Activated CD8-positive, alpha-beta memory T cell treated with anti-CD3 and anti-CD28 coated beads for 36 hours (primary cell): ENCODE measurements around the gene GBP3. TPM values are rescaled to one million over a fixed set of nuclear protein-coding genes. Genes with fewer than 3 reads are reported as not detected.
"Not testable (repeated sequence)": the region's sequence is repeated elsewhere in the genome, so short reads cannot be mapped to it uniquely, and the experiment has no call there.

ENCODE experiments used
- CTCF ChIA-PET: fragments of 350-600 bp; sonication (Branson Sonifier 250); formaldehyde crosslinking; loops from one replicate; lab custom pipeline; 2021; ENCODE audit warnings: antibody characterized with exemption; lab: Charles Lee
- POLR2A ChIA-PET: fragments of 350-600 bp; sonication (Branson Sonifier 250); formaldehyde crosslinking; loops from one replicate; lab custom pipeline; 2021; ENCODE audit warnings: antibody characterized with exemption; lab: Charles Lee
- total RNA-seq, 2 experiments: library from RNA; stranded (reverse); gene quantifications; one replicate each; pipeline ENCODE4 v1.2.3, GENCODE V29; 2021

GBP3 gene, protein sequence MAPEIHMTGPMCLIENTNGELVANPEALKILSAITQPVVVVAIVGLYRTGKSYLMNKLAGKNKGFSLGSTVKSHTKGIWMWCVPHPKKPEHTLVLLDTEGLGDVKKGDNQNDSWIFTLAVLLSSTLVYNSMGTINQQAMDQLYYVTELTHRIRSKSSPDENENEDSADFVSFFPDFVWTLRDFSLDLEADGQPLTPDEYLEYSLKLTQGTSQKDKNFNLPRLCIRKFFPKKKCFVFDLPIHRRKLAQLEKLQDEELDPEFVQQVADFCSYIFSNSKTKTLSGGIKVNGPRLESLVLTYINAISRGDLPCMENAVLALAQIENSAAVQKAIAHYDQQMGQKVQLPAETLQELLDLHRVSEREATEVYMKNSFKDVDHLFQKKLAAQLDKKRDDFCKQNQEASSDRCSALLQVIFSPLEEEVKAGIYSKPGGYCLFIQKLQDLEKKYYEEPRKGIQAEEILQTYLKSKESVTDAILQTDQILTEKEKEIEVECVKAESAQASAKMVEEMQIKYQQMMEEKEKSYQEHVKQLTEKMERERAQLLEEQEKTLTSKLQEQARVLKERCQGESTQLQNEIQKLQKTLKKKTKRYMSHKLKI
- 1 to 10 TPM; 9.4 to 9.8 TPM for total RNA-seq

DNA sequence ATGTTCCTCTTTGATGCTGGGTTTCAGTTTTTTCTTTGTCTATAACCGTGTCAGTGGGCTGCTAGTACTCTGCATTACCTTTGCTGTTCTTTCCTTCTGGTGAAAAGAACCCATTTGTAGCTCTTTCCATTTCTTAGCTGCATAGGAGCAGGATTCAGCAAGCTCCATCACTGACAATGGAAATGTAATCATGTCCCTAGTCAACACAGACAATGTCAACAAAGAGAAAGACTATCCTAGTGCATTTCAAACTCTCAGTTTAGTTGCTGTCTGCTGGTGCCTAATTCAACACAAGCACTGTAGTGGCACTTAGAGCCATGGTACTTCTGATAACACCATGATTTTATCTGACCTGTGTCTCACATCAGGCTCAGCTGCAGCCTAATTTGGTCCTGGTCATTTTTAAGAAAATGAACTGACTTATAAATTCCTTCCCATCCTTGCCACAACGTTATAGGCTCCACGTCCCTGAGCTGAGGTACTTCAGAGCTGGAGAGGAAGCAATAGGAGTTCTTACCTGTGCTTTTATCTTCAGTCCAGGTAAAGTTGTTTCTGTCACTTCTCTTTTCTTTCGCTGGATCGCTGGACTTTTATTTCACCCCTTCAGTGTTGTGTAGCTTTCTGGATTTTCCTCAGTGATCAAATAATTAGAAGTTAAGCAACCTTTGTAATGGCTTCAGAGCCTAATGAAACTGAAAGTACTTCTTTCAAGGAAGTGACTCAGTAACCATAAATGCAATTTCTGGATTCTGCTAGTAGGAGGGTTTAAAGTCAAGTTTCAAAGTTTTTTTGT lies at the start of gene GBP3:
Gene GBP3, minus strand, starts transcription at position 700 of the 793 bp plus-strand sequence. CDS start 2,145 bp downstream, outside the sequence.
- ChIA-PET POLR2A (interaction anchor here (0.5 to 1.0 kb wide), 5 partner anchors 19 to 687 kb away, joined by 3 to 4 read pairs (median 4); no protein-coding TSS in a partner anchor), CTCF (interaction anchor here (0.6 to 1.6 kb wide), 7 partner anchors 20 to 242 kb away, joined by 3 to 7 read pairs (median 5); no protein-coding TSS in a partner anchor)

DNA sequence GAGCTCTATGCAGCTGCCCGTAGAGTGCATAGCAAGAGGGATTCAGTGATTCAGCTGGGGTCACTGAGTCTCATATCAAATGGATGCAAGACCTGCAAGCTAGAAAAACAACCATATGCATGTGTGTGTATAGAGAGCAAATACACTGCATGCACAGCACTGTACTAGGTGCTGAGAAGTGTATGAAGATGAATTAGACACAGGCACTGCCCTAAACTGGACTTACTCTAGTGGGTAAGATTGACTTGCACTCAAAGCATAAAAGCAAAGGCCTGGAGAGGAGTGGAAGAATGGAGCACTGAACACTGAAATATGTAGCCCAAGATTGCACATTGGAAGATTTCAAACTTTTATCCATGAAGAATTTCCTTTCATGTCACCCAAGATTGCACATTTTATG lies 47.8 kb upstream of the GBP3 start:
- CTCF ChIA-PET = interaction anchor here (1.1 kb wide), 1 partner anchor 24 kb away, joined by 3 read pairs; no protein-coding TSS in a partner anchor
- POLR2A ChIA-PET = no interaction called here

DNA sequence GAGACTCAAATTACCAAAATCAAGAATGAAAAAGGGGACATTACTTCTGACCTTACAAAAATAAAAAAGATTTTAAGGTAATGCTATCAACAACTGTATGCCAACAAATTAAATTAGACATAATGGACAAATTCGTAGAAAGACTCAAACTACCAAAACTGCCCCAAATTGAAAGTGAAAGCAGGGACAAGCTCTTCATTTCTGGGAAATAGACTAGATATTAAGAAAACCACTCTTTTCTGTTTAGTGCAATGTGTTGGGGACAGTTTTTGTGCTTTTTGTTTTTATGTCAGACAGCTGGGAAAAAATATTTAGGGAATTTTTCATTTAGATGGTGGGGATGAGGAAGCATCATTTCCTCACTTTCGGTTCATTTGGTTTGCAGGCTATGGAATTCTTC lies 47.3 kb upstream of the GBP3 start:
- CTCF ChIA-PET = no interaction called here
- POLR2A ChIA-PET = no interaction called here

DNA sequence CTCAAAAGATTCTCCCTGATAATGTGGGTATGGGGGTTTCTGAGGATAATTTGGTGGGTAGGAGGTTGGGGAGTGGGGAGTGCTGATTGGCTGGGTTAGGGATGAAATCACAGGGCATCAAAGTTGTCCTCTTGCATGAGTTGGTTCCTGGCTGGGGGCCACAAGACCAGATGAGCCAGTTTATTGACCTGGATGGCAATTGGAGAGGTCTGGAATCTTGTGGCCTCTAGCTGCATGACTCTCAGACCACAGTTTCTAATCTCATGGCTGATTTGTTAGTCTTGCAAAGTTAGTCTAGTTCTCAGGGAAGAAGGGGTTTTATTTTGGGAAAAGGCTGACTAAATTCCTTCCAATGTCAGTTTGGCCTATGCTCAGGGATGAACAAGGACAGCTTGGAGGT lies 45.6 kb upstream of the GBP3 start:
- ChIA-PET CTCF (interaction anchor here (1.7 kb wide), 1 partner anchor 17 kb away, joined by 4 read pairs; no protein-coding TSS in a partner anchor), POLR2A (no interaction called here)

DNA sequence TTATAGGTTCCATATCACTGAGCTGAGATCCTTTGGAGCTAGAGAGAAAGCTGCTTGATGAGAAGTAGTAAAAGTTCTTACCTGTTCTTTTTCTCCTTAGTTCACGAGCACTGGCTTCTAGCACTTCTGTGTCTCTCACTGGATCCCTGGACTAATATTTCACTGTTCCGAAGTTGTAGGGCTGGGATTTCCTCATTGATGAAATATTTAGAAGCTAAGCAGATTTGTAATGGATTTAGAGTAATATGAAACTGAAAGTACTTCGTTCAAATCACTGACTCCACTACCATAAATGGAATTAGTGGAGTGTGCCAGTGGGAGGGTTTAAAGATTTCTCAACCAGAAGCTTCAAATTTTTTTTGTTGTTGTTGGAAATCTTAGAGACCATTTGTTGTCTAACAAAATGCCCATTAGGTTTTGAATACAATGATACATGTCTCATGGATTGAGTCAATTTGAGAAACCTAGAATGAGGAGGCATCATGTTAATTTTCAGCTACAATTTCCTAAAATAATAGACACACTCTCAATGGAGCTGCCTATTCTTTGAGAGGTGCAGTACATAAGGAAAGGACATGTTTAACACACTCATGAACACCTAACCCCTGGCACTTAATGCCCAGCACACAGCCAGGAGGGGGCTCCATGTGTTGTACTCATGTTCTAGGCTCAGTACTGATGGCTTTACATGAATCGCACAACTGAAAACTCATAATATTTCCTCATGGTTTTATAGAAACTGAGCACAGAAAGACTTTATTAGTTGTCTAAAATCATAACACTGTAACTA lies 42.6 kb upstream of the GBP3 start, which contains the start of gene GBP1:
Gene GBP1, minus strand, starts transcription at position 130 of the 790 bp plus-strand sequence. CDS start 1,974 bp downstream, outside the sequence.
- CTCF ChIA-PET = interaction anchor here (0.9 to 1.4 kb wide), 2 partner anchors 18 to 81 kb away, joined by 3 to 4 read pairs; no protein-coding TSS in a partner anchor

DNA sequence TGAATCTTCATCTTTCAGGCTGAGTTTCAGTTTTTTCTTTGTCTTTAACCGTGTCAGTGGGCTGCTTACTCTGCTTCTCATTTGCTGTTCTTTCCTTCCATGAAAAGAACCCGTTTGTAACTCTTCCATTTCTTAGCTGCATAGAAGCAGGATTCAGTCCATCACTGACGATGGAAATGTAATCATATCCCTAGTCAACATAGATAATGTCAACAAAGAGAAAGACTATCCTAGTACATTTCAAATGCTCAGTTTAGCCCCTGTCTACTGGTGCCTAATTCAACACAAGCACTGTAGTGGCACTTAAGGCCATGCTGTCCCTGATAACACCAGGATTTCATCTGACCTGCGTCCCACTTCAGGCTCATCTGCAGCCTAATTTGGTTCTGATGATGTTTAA lies 42.0 kb upstream of the GBP3 start:
- CTCF ChIA-PET = interaction anchor here (0.6 to 1.4 kb wide), 3 partner anchors 18 to 388 kb away, joined by 3 to 4 read pairs (median 3); no protein-coding TSS in a partner anchor

More for the DNA sequence above, 42.6 kb upstream of the GBP3 start, which contains the start of gene GBP1:
- POLR2A ChIA-PET = interaction anchor here (0.8 to 2.3 kb wide), 4 partner anchors 24 to 81 kb away, joined by 3 to 7 read pairs (median 4); no protein-coding TSS in a partner anchor

DNA sequence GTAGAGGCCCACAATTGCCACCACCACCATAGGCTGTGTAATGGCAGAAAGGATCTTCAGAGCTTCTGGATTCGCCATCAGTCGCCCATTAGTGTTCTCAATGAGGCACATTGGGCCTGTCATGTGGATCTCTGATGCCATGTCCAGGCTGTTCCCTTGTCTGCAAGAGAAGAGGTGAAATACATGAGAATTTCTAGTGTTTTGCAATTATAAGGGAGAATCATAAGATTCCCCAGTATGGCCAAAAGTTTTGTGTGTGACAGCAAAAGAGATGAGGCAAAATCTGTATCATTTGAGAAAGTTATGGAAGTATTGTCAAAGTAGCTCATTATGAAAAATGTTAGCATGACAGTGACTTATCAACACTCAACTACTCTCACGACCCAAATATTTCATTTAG lies 40.4 kb upstream of the GBP3 start:
- ChIA-PET CTCF (no interaction called here), POLR2A (no interaction called here)

More for the DNA sequence above, 42.0 kb upstream of the GBP3 start:
- POLR2A ChIA-PET = interaction anchor here (0.9 to 2.3 kb wide), 3 partner anchors 23 to 62 kb away, joined by 3 to 7 read pairs (median 4); no protein-coding TSS in a partner anchor

DNA sequence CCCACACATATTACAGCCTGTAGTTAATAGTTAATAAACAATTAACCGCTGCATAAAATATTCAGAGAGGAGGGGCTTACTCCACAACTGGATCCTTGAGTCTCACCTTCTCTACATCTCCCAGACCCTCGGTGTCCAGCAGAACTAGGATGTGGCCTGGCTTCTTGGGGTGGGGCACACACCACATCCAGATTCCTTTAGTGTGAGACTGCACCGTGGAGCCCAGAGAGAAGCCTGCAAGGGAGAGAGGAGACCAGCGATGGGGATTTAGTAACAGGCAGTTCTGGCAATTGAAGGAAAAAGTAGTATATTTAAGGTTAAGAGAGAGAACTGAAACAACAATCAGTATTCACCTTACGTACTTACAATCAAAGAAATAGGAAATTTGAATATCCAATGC lies 37.4 kb upstream of the GBP3 start:
- CTCF ChIA-PET = no interaction called here
- POLR2A ChIA-PET = interaction anchor here (0.7 kb wide), 1 partner anchor 38 kb away, joined by 4 read pairs; no protein-coding TSS in a partner anchor

DNA sequence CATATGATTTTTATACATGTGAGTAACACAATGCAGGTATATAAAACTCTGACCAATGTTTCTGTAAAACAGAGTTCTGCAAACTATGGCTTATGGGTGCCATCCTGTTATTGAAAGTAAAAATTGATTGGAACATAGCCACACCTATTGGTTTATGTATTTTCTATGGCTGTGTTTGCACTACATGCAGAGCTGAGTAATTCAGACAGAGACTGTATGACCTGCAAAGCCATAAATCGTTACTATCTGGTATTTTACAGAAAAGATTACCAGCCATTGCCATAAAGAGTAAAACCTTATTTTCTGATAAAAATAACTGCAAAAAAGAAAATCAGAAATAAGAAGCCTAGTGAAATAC lies 29.3 kb upstream of the GBP3 start:
- CTCF ChIA-PET = no interaction called here
- POLR2A ChIA-PET = no interaction called here

DNA sequence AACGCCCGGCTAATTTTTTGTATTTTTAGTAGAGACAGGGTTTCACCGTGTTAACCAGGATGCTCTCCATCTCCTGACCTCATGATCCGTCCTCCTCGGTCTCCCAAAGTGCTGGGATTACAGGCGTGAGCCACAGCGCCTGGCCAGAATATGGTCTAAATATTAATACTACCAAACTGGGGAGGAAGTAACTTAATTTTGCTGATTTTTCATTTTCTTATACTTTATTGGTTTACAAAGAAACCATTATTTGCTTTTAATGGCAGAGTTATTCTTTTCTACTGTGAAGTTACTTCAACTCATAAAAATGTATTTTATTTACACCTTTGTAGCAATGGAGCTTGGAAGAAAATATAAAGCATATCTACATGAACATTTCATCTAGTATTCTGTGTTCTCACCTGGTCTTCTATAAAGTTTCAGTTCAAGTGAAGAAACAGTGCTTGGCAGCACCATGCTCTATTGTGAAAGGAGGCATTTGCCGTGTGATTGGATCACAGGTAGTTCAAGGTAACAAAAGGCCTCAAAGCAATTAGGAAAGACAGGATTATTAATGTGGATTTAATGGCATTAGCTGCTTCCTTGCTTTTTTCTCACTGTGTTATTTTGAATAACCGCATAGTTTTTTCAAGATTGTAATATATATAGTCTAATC lies 28.8 kb upstream of the GBP3 start:
- POLR2A ChIA-PET = no interaction called here

DNA sequence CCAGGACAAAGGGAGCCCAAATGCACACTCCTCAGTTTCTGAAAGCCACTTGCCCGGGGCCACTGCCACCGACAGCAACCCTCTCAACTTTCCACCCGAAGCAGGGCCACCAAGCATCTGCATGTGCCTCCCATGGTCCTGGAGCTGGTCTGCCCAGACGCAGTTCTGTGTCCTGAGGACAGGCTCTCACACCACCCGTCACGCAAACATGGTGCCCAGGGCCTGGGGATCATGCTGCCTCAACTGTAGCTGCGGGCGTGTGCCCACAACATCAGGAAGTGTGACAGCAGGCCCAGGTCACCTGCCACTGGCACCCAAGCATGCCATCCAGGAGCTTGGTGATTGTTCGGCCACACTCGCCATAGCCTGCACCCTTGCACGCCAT lies 28.0 kb upstream of the GBP3 start:
- CTCF ChIA-PET = no interaction called here

More for the DNA sequence above, 28.8 kb upstream of the GBP3 start:
- CTCF ChIA-PET = no interaction called here

DNA sequence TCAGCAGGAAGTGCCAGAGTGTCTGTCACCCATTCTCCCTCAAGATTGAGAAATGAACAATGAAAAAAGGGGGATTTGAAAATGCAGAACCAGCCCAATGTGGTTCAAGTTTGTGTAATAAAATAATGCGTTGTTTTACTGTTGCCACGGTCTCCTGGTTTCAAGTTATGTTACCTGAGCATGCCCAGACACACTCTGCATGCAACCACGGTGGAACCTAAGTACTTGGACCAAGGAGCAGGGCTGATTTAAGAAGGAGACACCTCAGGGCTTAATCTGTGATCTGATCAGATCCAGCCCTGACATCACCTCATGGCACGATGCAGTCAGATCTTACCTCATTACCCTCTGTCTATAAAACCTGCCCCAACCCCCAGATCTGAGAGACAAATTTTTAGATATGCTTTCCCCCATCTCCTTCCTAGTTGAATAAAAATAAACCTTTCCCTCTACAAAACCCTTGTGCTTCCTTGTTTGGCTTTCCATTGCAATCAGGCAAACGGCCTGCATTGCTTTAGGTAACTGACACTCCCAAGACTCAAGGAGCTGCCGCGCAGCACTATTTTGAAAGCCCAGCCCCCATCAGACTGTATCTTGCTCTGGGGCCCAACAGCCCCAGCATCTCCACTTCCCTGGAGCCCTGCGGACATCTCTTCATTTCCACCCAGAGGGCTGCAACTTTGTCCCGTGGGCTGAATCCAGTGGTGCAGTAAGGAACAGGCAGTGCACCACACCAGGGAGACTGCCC lies 27.4 kb upstream of the GBP3 start:
- POLR2A ChIA-PET, CTCF ChIA-PET: not testable (repeated sequence)

More for the DNA sequence above, 28.0 kb upstream of the GBP3 start:
- POLR2A ChIA-PET = no interaction called here

DNA sequence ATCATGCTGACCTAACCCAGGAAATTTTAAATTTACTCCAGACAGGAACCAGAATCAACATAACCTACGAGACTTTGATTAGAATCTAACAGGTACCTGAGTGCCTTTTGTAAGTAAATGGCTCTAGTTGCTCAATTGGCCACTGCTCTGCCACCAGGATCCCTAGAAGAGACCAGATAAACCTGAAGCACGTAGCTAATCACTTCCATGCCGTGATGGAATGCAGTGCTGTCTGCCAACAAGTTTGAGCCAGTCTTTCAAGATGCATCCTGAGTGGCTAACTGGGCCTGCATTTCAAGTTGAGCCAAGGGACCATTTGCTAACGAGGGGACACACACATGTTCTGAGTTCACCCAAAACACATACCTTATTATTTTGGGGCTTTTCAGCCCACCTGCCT lies 26.5 kb upstream of the GBP3 start:
- CTCF ChIA-PET = interaction anchor here (1.0 kb wide), 1 partner anchor 65 kb away, joined by 3 read pairs; no protein-coding TSS in a partner anchor
- POLR2A ChIA-PET = not testable (repeated sequence)

DNA sequence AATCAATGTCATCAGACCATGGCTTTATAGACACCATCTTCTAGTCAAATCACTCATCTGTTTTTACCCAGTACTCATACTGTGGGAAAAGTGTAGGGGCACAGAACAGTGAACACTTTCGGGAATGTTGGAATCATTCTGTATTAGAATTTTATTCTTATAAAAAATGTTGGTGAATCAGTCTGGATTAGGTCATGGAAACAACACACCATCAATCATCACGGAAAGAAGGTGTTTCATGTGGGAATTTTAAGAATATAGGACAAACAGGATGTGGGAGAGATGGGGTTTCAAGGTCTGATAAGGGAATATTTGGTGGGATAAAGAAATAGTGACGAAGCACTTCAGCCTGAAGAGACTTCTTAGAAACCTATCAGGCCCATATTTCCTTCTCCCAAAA lies 25.1 kb upstream of the GBP3 start:
- CTCF ChIA-PET = no interaction called here
- POLR2A ChIA-PET = no interaction called here

DNA sequence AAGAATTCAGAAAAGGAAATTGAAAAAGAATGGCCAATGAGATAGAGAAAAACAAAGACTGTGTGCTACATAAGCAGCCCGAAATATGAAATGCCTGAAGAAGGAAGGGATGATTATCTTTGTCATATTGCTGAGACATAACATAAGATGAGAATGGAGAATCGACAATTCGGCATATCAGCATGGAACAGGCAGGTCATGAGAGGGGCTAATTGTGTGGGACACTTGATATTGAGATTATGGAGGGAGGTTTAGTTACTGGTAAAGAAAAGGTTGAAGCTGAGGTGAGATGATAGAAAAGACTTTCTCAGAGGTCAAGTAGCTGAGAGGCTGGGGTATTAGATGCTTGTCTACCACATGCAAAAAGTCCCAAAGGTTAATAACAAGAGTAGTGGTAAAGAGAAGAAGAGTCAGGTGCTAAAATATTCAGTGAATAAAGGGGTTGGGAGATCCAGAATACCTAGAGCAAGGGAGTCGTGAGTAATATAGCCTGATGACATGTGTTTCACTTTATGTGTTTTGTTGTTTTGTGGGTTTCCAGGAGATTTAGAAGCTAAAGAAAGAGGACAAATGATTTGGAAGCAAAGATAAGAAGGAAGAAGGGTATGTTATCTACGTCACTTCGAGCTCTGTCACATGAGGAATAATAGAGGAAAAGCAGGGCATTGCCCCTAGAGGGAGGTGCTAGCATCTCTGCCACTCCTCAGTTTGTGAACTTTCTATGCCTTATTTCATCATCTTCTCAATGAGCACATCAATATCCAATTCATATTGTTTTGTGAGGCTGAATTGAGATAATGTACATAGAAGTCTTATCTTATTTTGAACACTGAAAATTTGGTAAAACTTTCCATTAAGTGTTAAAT lies 23.9 kb upstream of the GBP3 start:
- ChIA-PET POLR2A (interaction anchor here (1.0 to 1.5 kb wide), 3 partner anchors 24 to 81 kb away, joined by 3 to 4 read pairs (median 4); partner anchors contain the start of gene GBP3), CTCF (interaction anchor here (1.1 to 1.2 kb wide), 2 partner anchors 19 to 24 kb away, joined by 3 to 4 read pairs; partner anchors contain the start of gene GBP1)
